SU-DHL-6 (cell line): ENCODE data around the gene SNX1.

Source experiments
- CTCF ChIP-seq: fragments of 200-600 bp; sonication (generic); IDR thresholded peaks from one replicate; pipeline ENCODE4 v1.5.1; 2017; ENCODE audit warnings: antibody characterized with exemption, mild to moderate bottlenecking, low read length, moderate library complexity; ENCODE audit not compliant: insufficient read depth, poor library complexity, severe bottlenecking
- EZH2phosphoT487 ChIP-seq: fragments of 200-600 bp; sonication (generic), shearing (Covaris generic); conservative IDR thresholded peaks from 2 replicates; pipeline ENCODE4 v1.6.1; 2018; ENCODE audit warnings: mild to moderate bottlenecking, antibody characterized with exemption, low read length, moderate library complexity, mixed read lengths

GRCh38 chr15:64110950-64111678 lies 15.3 kb downstream of the SNX1 start:
- TF ChIP-seq CTCF (no peak), EZH2phosphoT487 (no peak)
